Activated naive CD8-positive, alpha-beta T cell treated with anti-CD3 and anti-CD28 coated beads for 36 hours (primary cell): ENCODE data around the gene SLC16A4. TPM values are rescaled to one million over a fixed set of nuclear protein-coding genes. Genes with fewer than 3 reads are reported as not detected.

Experiments used
- DNase-seq: peaks from one replicate; pipeline ENCODE4 v3.0.0; 2021
- H3K27ac Mint-ChIP-seq: one replicate; pipeline ENCODE4 v1.8.0; 2022; ENCODE audit warnings: mild to moderate bottlenecking, moderate library complexity, mixed read lengths
- H3K27me3 Mint-ChIP-seq: one replicate; pipeline ENCODE4 v1.8.0; 2022; ENCODE audit warnings: mild to moderate bottlenecking, mixed read lengths
- H3K36me3 Mint-ChIP-seq: one replicate; pipeline ENCODE4 v1.8.0; 2021; ENCODE audit warnings: mild to moderate bottlenecking, mixed read lengths
- H3K4me1 Mint-ChIP-seq: one replicate; pipeline ENCODE4 v1.8.0; 2021; ENCODE audit warnings: mixed read lengths
- H3K4me3 Mint-ChIP-seq: one replicate; pipeline ENCODE4 v1.8.0; 2022; ENCODE audit warnings: mild to moderate bottlenecking, moderate library complexity, mixed read lengths
- H3K9me3 Mint-ChIP-seq: one replicate; pipeline ENCODE4 v1.8.0; 2022; ENCODE audit warnings: mixed read lengths
- total RNA-seq, 2 experiments: library from RNA; stranded (reverse); gene quantifications; one replicate each; pipeline ENCODE4 v1.2.3, GENCODE V29; 2021

SLC16A4 gene
- total RNA-seq, 2 experiments from 2014 or later: 0.20 to 0.21 TPM

GRCh38 chr1:110337704-110338308 lies 53.0 kb downstream of the SLC16A4 start:
- Mint-ChIP-seq H3K27ac (no peak overlapping the region), H3K4me3 (no peak overlapping the region), H3K36me3 (peaks cover 29% of the 10 kb centered on the region), H3K4me1 (peaks cover 38% of the 10 kb centered on the region), H3K9me3 (no peaks in the 10 kb centered on the region), H3K27me3 (no peaks in the 10 kb centered on the region)
- DNase-seq: peak; percentile 56

DNA sequence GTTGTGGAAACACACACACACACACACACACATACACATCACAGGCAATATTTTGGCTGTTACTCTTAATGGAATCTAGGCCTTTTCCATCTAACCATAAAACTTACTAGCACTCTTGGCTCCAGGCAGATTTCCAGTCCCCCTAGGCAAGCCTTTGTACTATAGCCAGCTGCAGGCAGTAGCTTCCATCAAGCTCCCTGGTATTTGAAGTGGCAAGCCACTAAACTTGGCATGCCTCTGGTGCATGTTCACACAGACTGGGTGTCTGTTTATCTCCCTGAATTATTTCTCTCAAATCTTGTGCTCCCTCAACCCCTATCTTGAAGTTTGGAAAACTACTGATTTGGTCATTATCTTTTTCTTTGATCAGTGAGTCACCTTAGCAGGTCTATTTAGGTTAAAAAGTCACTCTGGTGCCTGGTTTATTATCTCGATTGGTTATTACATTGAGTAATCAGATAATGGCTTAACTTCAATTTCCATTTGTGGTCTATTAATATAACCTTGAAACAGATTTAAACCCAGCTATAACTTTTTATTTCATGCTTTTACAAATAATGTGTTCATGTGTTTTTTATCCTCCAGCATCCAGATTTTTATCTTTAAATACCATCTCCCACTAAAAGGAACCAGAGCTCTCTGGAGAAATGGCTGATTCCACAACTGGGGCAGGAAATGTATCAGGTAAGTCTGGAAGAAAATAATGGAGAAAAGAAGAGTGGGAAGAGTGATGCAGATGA lies 54.4 kb downstream of the SLC16A4 start:
- Mint-ChIP-seq H3K27ac (peak overlapping the region; percentile 81), H3K4me1 (peaks cover 25% of the 10 kb centered on the region), H3K9me3 (no peaks in the 10 kb centered on the region), H3K27me3 (no peaks in the 10 kb centered on the region), H3K4me3 (peak overlapping the region; percentile 69), H3K36me3 (peaks cover 18% of the 10 kb centered on the region)
- no peak for DNase-seq

GRCh38 chr1:110335265-110335664 lies 55.6 kb downstream of the SLC16A4 start:
- Mint-ChIP-seq H3K4me3 (no peak overlapping the region), H3K27ac (no peak overlapping the region), H3K36me3 (peaks cover 6% of the 10 kb centered on the region), H3K27me3 (no peaks in the 10 kb centered on the region), H3K9me3 (no peaks in the 10 kb centered on the region), H3K4me1 (peaks cover 13% of the 10 kb centered on the region)
- no peak for DNase-seq

GRCh38 chr1:110328700-110329099 lies 62.1 kb downstream of the SLC16A4 start:
- H3K4me3 Mint-ChIP-seq: no peak overlapping the region
- no peaks in the 10 kb centered on the region for H3K27me3 Mint-ChIP-seq
- DNase-seq: no peak
- no peaks in the 10 kb centered on the region for H3K4me1 Mint-ChIP-seq
- H3K36me3 Mint-ChIP-seq: no peaks in the 10 kb centered on the region
- H3K27ac Mint-ChIP-seq: no peak overlapping the region
- no peaks in the 10 kb centered on the region for H3K9me3 Mint-ChIP-seq

DNA sequence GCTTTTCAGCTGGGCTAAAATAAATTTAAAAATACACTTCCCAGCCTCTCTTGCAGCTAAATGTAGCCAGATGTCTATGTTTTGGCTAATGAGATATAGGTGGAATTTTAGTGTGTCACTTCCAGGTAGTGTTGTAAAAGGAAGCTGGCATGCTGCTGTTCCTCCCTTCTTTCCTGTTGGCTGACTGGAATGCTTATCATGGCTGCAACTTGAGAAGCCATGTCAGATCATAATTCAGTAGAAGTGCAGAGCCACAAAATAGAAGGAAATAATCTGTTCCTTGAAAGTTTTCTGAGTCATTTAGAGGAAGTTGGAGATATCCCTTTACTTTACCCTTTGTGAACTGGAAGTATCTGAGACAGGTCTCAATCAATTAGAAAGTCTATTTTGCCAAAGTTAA lies 62.6 kb downstream of the SLC16A4 start:
- Mint-ChIP-seq H3K27me3 (no peaks in the 10 kb centered on the region), H3K4me3 (no peak overlapping the region), H3K4me1 (no peaks in the 10 kb centered on the region), H3K27ac (no peak overlapping the region), H3K9me3 (no peaks in the 10 kb centered on the region), H3K36me3 (no peaks in the 10 kb centered on the region)
- no peak for DNase-seq

- no peaks in the 10 kb centered on the region for H3K36me3 Mint-ChIP-seq
- H3K27ac Mint-ChIP-seq: no peak overlapping the region
- DNase-seq: no peak
- H3K9me3 Mint-ChIP-seq: no peaks in the 10 kb centered on the region
- H3K27me3 Mint-ChIP-seq: no peaks in the 10 kb centered on the region
- H3K4me3 Mint-ChIP-seq: no peak overlapping the region
- H3K4me1 Mint-ChIP-seq: no peaks in the 10 kb centered on the region
Measured at GRCh38 chr1:110326826-110327225, 64.0 kb downstream of the SLC16A4 start.

DNA sequence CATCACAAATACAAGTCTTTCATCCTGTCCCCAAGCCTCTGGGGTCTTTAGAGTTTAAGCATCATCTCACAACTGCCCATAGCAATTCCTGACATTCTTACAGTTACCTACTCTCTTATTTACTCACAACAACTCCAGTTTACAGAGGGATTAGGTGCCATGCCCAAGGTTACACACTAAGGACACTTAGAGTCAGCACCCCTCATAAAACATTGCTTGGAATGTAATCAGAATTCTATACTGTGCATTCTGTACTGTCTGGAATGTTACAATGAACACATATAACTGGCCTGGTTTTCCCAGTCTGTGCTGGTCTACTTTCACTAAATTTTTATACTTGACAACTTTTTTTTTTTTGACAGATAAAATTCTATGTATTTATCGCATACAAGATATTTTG lies 66.2 kb downstream of the SLC16A4 start:
- H3K4me3 Mint-ChIP-seq: no peak overlapping the region
- no peak for DNase-seq
- H3K36me3 Mint-ChIP-seq: no peaks in the 10 kb centered on the region
- no peaks in the 10 kb centered on the region for H3K27me3 Mint-ChIP-seq
- no peak overlapping the region for H3K27ac Mint-ChIP-seq
- no peaks in the 10 kb centered on the region for H3K9me3 Mint-ChIP-seq
- no peaks in the 10 kb centered on the region for H3K4me1 Mint-ChIP-seq

GRCh38 chr1:110321846-110322245 lies 69.0 kb downstream of the SLC16A4 start:
- Mint-ChIP-seq H3K27ac (no peak overlapping the region), H3K4me1 (no peaks in the 10 kb centered on the region), H3K27me3 (peaks cover 3% of the 10 kb centered on the region), H3K9me3 (peaks cover 1% of the 10 kb centered on the region), H3K36me3 (no peaks in the 10 kb centered on the region), H3K4me3 (no peak overlapping the region)
- DNase-seq: no peak

DNA sequence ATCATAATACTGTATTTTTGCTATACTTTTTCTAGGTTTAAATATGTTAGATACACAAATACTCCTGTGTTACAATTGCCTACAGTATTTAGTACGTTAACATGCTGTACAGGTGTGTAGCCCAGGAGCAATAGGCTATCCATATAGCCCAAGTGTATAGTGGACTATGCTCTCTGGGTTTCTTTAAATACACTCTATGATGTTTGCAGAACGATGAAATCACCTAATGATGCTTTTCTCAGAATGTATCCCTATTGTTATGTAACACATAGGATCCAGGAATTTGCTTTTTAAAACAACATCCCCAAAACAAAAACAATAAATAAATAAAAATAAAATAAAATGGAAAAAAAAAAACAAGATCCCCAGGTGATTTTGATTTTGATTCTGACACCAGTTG lies 69.8 kb downstream of the SLC16A4 start:
- no peak for DNase-seq
- Mint-ChIP-seq H3K27ac (no peak overlapping the region), H3K4me3 (no peak overlapping the region), H3K36me3 (no peaks in the 10 kb centered on the region), H3K4me1 (no peaks in the 10 kb centered on the region), H3K27me3 (peaks cover 3% of the 10 kb centered on the region), H3K9me3 (peaks cover 1% of the 10 kb centered on the region)

DNA sequence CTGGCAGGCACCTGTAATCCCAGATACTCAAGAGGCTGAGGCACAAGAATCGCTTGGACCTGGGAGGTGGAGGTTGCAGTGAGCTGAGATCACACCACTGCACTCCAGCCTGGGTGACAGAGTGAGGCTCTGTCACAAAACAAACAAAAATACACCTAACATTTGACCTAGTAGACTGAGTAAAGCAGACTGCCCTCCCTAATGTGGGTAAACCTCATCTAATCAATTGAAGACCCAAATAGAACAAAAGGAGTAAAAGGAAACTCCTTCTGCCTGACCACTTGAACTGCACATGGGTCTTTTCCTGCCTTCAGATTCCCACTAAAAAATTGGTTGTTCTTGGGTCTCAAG lies 70.7 kb downstream of the SLC16A4 start:
- Mint-ChIP-seq H3K36me3 (no peaks in the 10 kb centered on the region), H3K4me1 (no peaks in the 10 kb centered on the region), H3K27me3 (peaks cover 3% of the 10 kb centered on the region), H3K4me3 (no peak overlapping the region), H3K27ac (no peak overlapping the region), H3K9me3 (peaks cover 1% of the 10 kb centered on the region)
- no peak for DNase-seq

DNA sequence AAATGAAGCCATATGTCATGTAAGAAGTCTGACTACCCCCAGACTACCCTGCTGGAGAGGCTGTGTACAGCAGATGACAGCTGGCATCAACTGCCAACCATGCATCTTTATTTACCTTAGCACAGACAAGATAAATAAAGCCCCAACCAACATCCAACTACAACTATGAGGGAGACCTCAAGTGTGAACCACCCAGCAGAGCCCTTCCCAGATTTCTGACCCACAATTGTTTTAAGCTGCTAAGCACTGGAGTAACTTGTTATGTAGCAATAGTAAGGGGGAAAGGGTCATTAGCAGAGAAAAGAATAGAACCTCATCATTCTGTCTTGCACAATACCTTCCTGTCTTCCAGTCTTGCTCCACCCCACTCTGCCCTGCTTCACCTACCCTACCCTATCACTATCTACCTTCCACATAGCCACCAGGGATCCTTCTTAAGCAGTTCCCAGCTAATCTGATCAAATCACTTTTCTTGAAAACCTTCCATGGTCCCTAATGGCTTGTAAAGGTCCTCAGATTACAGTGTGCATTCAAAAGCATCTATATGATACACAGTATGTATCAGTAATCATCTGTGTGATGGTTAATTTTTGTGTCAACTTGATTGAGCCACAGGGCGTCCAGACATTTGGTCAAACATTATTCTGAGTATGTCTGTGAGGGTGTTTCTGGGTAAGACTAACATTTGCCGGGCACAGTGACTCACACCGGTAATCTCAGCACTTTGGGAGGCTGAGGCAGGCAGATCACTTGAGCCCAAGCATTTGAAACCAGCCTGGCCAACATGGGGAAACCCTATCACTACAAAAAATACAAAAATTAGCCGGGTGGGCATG lies 71.3 kb downstream of the SLC16A4 start:
- Mint-ChIP-seq H3K27me3 (peaks cover 3% of the 10 kb centered on the region), H3K9me3 (peaks cover 1% of the 10 kb centered on the region), H3K27ac (no peak overlapping the region), H3K36me3 (no peaks in the 10 kb centered on the region), H3K4me3 (no peak overlapping the region), H3K4me1 (no peaks in the 10 kb centered on the region)
- no peak for DNase-seq

GRCh38 chr1:110318046-110318445 lies 72.8 kb downstream of the SLC16A4 start:
- Mint-ChIP-seq H3K4me1 (no peaks in the 10 kb centered on the region), H3K4me3 (no peak overlapping the region), H3K36me3 (no peaks in the 10 kb centered on the region), H3K27ac (no peak overlapping the region), H3K27me3 (peaks cover 3% of the 10 kb centered on the region), H3K9me3 (peaks cover 1% of the 10 kb centered on the region)
- DNase-seq: no peak

DNA sequence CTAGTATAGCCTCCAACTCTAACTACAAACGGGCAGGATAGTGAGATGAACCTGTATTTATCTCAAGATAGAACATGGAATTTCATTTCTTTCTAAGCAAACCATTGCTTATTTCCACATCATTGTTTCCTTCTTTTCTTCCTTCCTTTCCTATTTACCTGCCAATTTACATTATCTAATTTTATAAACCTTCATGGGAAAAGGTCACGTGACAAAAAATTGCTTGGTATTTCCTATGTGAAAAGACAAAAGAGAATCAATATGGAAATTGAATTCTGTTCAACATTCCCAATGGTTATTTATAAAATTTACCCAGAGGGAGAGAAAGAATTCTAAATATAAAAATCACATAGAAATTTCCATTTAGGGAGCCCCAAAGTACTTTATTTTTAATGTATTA lies 74.1 kb downstream of the SLC16A4 start:
- no peak for DNase-seq
- peaks cover 3% of the 10 kb centered on the region for H3K27me3 Mint-ChIP-seq
- peaks cover 1% of the 10 kb centered on the region for H3K9me3 Mint-ChIP-seq
- no peak overlapping the region for H3K4me3 Mint-ChIP-seq
- no peaks in the 10 kb centered on the region for H3K36me3 Mint-ChIP-seq
- H3K27ac Mint-ChIP-seq: no peak overlapping the region
- peaks cover 2% of the 10 kb centered on the region for H3K4me1 Mint-ChIP-seq
